PFSK-1 (cell line): ENCODE measurements around the gene RPL32.

Source experiments
- POLR2AphosphoS5 ChIP-seq: IDR thresholded peaks from 2 replicates; pipeline ENCODE4 v1.6.1; 2012; ENCODE audit warnings: low read depth, mild to moderate bottlenecking, control low read depth, low read length, moderate library complexity
- SIN3A ChIP-seq: IDR thresholded peaks from 2 replicates; pipeline ENCODE4 v1.6.1; 2012; ENCODE audit warnings: mild to moderate bottlenecking, low read length, moderate library complexity, borderline replicate concordance; ENCODE audit not compliant: insufficient read depth
- TAF1 ChIP-seq: IDR thresholded peaks from 2 replicates; pipeline ENCODE4 v1.6.1; 2012; ENCODE audit warnings: low read length, control low read depth, borderline replicate concordance; ENCODE audit not compliant: insufficient read depth

DNA sequence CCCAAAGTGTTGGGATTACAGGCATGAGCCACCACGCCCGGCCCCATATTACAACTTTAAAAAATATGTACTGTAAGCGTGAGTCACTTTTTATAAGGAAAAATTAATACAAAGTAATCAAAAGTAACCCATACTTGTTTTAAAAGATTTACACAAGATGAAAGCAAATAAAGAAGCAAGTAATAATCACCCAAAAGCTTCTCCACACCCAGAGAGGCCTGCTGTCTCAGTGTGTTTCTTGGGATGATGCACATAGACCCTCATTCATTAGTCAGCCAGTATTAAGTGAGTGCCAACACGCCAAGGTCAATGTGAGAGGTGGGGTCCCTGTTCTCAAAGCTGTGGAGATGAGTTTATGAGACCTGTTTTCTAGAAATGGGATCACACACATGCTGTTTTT is 12.0 kb downstream of the RPL32 start:
- TF ChIP-seq POLR2AphosphoS5 (no peak), TAF1 (no peak), SIN3A (no peak)
